ENCODE measurements around the gene TSPAN13.

TSPAN13 gene

GRCh38 chr7:16833373-16833772 is 79.8 kb downstream of the TSPAN13 start:
- H3K4me3 ChIP-seq (ENCODE audit: low read length): no peak overlapping the region
- no peak for TF ChIP-seq ZNF274 (IDR thresholded peaks at IDR 0.05; ENCODE audit: low read depth, low read length)
